Stimulated activated CD4-positive, alpha-beta T cell treated with anti-CD3 and anti-CD28 coated beads, Interleukin-15, amount 100 ng/mL, for 1 hour (primary cell): ENCODE measurements around the gene FSD1L.

Experiments
- DNase-seq, 2 donors: peaks; one replicate each; pipeline ENCODE4 v3.0.0-alpha.2; 2020; ENCODE audit warnings: low read depth in 1 of 2, low spot score in 1 of 2

The FSD1L gene

DNA sequence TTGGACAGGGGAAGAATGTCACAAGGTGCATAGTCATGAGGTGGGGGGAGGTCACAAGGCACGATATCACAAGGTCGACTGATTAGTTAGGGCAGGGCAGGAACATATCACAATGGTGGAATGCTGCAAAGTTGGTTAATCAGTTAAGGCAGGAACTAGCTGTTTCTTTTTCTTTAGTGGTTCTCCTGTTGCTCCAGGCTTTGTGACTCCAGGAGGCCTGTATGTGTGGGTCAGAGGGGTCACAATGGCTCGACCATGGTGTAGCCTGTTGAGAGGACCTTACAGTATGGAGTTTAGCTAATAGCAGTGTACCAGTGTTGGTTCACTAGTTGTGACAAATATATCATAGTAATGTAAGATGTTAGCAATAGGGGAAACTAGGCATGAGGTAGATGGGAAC is 12.4 kb upstream of the FSD1L start:
- DNase-seq = no peak

DNA sequence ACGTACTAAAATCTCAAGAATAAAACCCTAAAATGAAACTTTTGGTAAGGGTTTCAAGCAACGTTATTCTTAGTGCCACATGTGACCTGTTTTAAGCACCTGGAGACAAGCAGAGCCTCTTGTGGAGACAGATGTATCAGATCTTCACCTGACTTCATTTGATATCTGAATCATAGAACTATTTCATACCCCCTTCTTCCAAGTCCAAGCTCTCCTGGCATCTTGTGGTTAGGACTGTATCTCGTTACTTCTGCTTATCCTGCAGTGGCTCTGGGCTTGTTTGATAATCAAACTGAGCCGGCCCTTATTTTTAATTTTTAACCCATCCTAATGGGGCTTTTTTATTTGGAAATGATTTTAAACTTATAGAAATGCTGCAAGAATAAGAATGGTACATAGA is 11.1 kb upstream of the FSD1L start:
- DNase-seq = no peak

DNA sequence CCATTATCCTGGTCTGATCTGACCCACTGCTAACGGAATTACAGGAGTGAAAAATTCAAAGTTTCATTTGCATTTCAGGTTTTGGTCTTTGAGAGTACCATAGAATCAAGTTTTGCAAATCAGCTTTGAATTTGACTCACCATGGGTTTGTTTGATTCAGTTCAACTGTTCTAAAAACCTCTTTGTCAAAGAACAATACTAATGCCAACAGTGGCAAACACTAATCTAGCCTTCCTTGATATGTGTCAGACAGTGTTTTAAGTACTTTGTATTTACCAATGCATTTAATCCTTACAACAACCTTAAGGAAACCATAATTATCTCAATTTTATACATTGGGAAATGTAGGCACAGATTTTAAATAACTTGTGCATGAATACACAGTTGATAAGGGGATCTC is 10.1 kb upstream of the FSD1L start:
- no peak for DNase-seq

DNA sequence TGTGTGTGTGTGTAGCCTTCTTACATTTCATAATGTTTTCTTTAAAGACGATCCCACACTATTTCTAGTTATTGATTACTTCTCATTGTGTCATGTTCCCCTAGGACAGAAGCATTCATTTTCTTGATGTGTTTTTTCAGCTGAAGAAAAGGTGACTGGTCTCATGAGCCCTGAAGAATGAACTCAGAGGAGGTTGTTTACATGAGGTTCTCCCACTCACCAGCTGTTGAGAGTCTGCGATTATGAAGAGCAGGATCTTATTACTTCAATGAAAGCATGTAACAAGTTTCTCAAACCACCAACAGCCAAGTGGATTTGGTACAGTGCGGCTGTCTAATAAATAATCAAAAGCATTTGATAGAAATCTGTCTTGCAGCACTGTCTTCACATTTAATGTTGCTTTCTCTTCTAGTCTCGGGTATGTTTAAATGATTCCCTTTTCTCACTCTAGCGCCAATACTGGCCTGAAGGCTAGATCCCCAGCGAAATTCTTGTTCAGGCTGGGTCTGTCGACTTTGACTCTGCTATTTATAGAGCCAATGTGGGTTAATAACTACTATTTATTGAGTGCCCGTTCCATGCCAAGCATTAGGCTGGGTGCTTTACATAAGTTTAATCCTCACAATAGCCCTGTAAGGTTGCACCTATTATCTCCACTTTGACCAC is 9.6 kb upstream of the FSD1L start:
- DNase-seq = no peak

DNA sequence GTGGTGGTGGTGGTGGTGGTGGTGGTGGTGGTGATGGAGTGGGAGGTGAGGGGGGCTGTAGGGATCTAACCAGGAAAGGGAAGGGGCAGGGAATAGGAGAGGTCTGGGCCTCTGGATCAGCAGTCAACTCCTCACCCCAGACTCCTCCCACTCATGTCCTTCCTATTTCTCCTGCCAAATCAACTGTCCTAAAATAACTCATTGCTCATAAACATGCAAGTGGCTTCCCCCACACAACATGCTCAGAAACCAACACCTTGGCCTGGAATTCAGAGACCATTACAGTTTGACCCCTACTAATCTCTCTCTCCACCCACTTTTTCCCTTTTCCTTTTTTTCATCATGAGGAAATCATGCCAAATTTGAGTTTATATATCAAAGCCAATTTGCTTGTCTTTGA is 8.4 kb upstream of the FSD1L start:
- DNase-seq = no peak

DNA sequence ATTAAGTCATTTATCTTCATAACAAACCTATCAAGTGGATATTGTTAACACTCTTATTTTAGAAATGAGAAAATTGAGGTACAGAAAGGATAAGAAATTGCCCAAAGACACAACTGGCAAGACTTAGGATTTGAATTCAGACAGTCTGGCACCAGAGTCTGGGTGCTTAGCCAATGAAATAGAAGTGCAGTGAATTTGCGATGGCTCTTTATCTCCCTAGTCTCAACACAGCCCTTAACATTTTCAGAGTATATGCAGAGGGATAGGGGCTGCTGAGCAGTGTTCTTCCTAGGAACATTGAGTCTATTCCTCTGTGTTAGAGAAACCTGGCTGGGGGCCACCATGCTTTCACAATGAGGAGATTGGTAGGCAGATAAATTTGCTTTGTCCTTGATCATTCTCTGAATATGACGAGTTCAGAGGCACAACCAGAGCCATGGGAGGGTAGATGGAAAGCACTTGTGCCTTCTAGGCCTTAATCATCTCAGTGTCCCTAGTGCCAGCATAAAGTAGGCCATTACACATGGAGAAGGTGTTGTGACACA is 6.1 kb upstream of the FSD1L start:
- no peak for DNase-seq

DNA sequence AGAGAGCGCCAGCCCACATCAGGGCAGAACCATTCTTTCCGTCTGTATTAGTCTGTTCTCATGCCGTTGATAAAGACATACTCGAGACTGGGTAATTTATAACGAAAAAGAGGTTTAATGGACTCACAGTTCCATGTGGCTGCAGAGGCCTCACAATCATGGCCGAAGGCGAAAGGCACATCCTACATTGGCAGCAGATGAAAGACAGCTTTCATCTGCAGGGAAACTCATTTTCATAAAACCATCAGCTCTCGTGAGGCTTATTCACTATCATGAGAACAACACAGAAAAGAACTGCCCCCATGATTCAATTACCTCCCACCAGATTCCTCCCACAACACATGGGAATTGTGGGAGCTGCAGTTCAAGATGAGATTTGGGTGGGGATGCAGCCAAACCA is 4.7 kb upstream of the FSD1L start:
- DNase-seq = no peak

DNA sequence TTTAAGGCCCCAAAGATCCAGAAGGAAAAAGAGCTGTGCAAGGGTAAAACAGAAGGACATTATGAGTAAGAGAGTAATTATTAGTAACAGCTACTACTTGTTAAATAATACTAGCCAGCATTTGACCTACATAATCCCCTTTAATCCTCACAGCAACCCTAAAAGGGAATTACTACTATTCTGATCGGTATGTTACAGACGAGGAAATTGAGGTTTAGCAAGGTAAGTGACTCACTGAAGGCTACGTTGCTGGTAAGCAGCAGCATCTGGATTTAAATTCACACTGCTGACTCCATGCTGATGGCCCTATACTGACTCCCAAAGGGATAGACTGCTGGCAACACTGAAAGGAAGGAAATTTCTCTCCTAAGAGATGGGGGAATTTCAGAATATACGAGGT is 3.7 kb upstream of the FSD1L start:
- DNase-seq = no peak

DNA sequence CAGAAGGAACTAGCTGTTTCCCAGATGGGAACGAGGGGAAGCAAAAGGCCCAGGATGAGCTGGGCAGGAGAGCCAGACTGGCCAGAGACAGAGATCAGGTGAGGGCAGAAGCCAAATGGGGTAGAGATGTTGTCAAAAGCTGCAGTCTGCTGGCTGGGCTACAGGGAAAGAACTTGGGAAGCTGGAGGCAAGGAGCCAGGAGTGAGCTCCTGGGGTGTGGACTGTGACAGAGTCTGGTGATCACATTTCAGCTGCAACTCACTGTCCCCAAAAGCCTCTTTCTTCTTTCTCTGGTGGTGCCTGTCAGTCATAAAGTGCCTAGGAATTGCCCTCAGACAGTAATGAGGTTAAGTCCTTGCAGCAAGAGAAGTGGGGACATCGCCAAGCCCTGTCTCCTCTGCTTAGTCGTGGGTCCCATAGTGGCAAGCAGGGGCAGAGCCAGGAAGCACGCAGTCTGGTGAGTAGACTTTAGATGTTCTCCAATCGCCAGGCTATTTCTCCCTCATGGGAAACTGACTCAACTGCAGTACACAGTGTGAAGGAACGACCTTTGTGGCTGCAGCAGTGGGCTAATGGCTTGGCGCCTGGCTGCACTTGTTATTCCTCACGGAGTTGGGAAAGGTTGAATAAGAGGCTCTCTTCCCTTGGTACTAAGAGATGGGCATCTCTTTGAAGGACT is 2.5 kb upstream of the FSD1L start:
- no peak for DNase-seq

DNA sequence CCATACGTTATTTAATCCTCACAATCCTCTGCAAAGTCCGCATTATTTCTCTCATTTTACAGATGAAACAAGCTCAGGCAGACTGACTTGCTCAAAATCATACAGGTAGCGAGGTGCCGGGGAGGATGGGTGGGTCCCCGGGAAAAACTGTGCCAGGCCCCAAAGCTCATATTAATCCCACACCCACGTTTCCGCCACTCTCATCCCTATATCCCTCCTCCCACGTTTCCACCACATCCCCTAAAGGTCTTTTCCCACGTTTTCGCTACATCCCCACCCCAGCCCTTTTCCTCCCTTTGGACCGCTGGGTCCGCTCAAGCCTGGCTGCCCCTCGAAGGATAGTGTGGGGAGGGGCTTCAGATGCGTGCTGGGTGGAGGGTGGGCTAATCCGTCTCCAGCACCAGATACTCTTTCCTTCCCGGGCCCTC is 434 bp upstream of the FSD1L start:
- DNase-seq = no peak

DNA sequence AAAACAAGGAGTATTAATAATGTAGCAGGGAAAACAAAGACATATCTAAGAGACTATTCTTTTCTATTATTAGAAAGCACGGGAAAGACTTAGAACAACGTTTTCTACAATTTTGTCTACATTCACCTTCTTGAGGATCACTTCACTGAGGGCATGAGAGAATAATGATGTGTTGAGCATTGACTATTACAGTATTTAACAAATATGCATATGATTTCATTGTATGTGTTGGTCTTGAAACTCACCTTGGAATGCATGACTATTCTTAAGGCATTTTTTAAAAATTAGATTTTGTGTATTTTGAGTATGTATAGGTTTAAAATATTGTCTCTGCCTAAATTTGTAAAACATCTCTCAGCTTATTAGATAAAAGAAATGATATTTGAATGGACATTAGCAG is 1.2 kb downstream of the FSD1L start:
- no peak for DNase-seq

DNA sequence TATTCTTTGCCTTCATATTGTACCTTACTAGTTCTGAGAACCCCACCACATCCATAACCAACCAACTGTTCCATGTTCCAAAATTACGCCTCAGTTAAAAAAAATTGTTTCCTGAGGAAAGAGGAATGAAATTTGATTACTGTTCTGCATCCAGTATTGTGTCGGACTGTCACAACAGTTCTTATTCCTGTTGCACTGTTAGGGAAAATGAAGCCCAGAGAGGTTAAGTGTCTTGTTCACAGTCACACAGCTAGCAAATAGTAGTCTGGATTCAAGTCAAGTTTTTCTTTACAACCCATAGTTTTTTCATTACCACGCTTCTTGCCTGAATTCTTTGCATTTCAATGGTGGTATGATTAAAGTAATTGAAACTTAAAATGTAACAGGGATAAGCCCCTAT is 4.4 kb downstream of the FSD1L start:
- no peak for DNase-seq

DNA sequence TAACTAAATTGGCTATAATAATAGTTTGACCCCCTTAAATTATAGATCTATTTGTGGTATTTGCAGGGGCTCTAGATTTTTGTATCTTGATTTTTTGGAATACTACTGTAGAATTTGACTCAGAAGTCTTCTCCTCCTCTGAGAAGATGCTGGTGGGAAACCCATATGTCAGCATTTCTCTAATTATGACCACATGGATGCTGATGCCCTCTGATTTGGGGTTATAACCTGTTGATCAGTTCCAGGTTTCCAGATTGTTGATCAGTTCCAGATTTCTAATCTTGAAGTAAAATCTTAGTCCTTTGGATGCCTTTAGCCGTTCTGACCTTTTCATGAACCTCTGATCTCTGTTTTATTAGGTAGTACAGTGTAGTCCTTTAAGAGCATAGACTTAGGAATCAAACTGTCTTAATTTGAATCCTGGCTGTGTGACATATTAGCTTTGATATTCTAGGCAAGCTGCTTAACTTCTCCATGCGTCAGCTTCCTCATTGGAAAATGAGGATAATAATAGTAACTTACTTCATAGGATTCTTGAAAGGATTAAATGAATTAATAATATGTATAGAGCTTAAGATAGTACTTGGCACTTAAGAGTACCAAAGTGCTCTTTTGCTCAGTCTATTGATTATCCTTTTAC is 8.1 kb downstream of the FSD1L start:
- no peak for DNase-seq

DNA sequence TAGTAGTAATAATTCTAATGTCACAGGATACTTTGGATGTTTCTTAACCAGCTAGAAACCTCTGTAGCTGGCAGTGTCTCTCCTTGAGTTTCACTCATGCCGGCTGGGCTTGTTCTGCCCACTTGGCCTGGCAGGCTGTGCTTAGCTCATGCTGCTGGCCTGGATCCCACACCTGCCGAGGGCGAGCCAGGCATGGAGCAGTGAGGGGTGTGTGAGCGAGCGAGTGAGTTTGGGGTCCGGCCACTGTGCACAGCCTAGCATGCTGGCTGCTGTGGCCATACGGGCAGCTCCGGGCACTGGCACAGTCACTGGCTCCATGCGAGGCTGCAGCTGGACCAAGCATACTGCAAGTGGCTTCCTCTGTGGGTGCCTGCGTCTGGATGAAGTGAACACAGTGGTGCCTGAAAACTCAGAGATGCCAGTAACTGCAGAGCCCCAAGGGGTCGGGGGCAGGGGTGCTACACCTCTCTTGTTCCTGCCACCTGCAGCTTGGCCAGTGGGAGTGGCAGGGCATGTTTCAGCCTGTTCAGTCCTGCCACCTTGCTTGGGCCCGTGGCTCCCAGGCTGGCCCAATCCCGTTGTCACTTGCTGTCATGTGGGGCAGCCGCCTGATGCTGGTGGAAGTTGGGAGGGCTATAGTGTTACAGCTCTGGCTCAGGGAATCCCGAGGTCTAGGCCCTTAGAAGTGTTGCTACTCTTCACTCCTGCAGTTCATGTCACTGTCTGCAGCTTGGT is 9.9 kb downstream of the FSD1L start:
- DNase-seq = no peak

DNA sequence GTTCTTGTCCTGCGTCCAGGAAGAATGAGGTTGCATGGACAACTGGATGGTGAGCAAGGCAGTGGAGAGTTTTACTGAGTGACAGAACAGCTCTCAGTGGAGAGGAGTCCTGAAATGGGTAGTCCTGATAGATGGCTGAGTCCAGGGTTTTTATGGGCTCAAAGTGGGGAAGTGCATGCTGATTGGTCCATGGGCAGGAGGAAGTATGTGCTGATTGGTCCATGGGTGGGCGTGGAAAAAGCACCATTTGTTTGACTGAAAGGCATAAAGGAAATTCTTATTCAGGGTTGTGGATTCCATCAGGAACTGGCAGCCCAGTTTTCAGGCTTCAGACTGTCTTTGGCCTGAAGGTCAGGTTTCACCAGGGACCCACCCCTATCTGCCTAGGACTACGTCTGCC is 10.6 kb downstream of the FSD1L start:
- no peak for DNase-seq

DNA sequence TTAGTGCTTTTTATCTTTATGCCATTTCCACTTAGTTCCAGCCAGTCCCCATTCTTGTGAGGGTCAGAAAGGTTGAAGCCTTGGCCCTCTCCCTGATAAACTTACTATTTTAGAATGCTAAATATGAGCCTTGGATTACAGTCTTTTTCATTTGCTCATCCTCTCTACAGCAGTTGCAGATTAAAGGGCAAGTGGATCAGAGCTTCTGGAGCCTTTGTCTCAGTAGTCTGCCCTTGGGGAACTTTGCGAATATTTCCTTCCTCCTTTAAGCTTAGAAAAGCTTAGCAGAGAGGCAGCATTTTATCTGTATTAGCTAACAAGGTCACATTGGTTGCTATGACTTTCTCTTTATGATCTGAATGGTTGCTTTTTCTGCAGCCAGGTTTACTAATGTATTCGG is 11.5 kb downstream of the FSD1L start:
- no peak for DNase-seq

DNA sequence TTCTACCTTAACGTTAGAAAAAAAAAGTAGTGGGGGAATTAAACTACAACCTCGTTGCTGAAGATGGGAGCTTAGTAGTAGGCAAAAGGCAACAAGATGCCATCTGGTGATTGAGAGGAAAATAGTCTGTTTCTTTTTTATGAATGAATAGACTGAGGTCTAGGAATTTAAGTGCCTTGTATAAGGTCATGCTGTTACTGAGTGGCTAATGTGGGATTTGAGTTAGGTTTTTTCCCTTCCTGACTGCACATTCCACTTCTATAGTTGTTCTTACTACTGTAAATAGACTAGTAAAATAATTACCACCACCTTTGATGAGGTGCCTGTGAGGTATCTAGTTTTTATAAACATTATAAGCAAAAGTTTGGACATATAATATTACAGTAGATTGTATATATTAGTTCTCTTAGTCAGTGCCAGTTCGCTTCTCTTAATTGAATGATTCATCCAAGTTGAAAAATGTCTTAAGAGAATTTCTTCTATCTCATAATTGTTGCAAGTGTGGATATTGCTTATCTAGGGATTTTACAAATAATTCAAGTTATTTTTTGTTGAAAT is 19.1 kb downstream of the FSD1L start:
- no peak for DNase-seq

DNA sequence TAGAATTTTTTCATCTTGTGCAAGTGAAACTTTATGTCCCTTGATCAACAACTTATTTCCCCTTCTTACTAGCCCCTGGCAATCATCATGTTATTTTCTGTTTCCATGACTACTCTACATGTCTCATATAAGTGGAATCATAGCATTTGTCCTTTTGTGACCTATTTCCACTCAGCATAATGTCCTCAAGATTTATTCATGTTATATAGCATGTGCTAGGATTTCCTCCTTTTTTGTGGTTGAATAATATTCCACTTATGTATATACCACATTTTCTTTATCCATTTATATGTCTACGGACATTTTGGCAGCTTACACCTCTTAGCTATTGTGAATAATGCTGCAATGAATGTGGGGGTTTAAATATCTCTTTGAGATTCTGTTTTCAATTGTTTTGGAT is 21.0 kb downstream of the FSD1L start:
- no peak for DNase-seq

DNA sequence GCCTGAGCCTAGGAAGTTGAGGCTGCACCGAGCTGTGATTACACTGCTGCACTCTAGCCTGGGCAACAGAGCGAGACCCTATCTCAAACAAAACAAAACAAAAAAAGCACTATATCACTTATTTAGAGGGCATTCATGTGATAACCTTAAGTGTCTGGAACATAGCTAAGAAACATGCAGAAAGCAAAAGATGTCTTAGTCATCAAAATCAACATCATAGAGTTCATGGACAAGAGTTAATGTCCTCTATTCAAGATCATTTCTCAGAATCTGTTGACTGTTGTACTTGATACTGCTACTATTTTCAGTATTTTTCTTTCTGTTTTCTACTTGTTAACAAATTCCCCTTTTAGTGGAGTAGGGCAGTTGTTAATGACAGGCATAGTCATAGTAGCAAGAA is 25.4 kb downstream of the FSD1L start:
- no peak for DNase-seq

DNA sequence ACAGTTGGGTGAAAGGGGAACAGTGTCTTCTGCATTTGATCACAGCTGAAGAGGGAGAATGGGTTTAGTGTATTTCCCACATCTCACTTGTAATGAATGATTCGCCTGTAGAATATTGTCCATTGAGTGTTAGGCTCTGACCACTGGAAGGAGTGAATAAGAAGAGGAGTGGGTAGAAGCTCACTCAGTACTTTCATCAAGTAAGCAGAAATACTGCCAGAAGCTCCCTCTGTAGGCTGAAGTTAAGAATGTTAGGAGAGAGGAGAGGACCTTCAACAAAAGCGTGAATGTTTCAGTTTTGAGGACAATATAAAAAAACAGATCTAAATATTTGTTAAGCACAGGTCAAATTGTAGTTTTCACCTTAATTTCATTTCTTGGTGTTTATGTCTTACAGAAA is 27.5 kb downstream of the FSD1L start:
- DNase-seq = no peak

DNA sequence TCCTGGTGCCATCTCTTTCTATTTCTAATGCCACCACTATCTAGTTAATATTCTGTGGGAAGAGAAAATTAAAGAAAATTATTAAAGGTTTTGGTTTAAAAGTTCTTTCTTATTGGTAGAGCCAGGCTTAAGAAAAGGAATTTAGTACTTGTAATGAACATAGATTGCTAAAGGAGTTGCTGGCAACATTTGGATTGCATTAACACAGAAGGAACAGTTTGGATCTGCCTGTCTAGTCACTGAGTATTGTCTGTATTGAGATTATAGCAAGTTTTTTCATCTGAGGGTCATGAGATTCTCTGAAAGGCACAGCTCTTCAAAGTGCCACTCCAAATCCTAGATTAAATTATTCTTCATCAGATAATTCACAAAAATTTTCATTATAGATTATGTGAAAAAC is 32.0 kb downstream of the FSD1L start:
- DNase-seq = no peak

DNA sequence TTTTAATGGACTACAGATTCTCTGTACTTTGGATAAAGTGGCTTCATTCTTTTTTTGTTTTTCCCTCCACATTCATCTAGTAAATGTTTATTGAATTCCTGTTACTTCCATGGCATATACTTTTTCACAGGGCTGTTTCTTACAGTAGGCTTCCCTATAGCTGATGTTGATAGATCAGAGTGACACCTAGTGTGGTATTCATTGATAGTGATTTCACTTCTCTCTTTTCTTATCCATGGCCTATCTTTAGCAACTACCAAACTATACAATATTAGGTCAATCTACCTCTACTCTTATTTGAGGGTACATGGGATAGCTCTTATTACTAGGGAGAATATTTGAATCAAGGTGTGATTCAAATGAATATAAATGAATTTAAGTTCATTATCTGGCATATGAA is 35.8 kb downstream of the FSD1L start:
- DNase-seq = no peak
